GM21825 (cell line): Measurements from ENCODE around the gene KLHL35.
"Not testable (repeated sequence)": the region's sequence is repeated elsewhere in the genome, so short reads cannot be mapped to it uniquely, and the experiment has no call there.

Source experiments
- ATAC-seq: cut with Tn5 transposase; IDR thresholded peaks from one replicate; pipeline ENCODE4 v1.9.1; 2021; ENCODE audit warnings: mild to moderate bottlenecking, moderate library complexity; ENCODE audit not compliant: unreplicated experiment

Gene KLHL35

GRCh38 chr11:75398906-75399305 lies 34.1 kb downstream of the KLHL35 start:
- ATAC-seq: no peak

- no peak for ATAC-seq
Measured at GRCh38 chr11:75394085-75394840, 38.7 kb downstream of the KLHL35 start.

- no peak for ATAC-seq
Measured at GRCh38 chr11:75389925-75390324, 43.1 kb downstream of the KLHL35 start.

- ATAC-seq: no peak
Measured at GRCh38 chr11:75389276-75389605, 43.8 kb downstream of the KLHL35 start.

- ATAC-seq: no peak
Measured at GRCh38 chr11:75388386-75389275, 44.4 kb downstream of the KLHL35 start.

GRCh38 chr11:75387736-75388294 lies 45.2 kb downstream of the KLHL35 start:
- no peak for ATAC-seq

GRCh38 chr11:75386942-75387630 lies 45.9 kb downstream of the KLHL35 start:
- ATAC-seq: no peak

GRCh38 chr11:75384438-75385080 lies 48.4 kb downstream of the KLHL35 start:
- ATAC-seq: no peak

- no peak for ATAC-seq
Measured at GRCh38 chr11:75383246-75383645, 49.8 kb downstream of the KLHL35 start.

GRCh38 chr11:75380716-75381420 lies 52.1 kb downstream of the KLHL35 start:
- ATAC-seq: no peak

GRCh38 chr11:75380245-75380644 lies 52.8 kb downstream of the KLHL35 start:
- ATAC-seq: no peak

- ATAC-seq: not testable (repeated sequence)
Measured at GRCh38 chr11:75378776-75379175, 54.2 kb downstream of the KLHL35 start.

- no peak for ATAC-seq
Measured at GRCh38 chr11:75376175-75376574, 56.8 kb downstream of the KLHL35 start.

GRCh38 chr11:75375626-75376025 lies 57.4 kb downstream of the KLHL35 start:
- no peak for ATAC-seq

GRCh38 chr11:75374646-75375045 lies 58.4 kb downstream of the KLHL35 start:
- ATAC-seq: no peak

- no peak for ATAC-seq
Measured at GRCh38 chr11:75373201-75373600, 59.8 kb downstream of the KLHL35 start.
